Hematopoietic multipotent progenitor cell treated with erythropoietin and hydrocortisone succinate and interleukin-3 and kit ligand, for 4 days (in vitro differentiated cells): Measurements from ENCODE around the gene CDC42BPG.

ENCODE experiments used
- DNase-seq: peaks from one replicate; pipeline ENCODE4 v3.0.0-alpha.2; 2015

Gene CDC42BPG

DNA sequence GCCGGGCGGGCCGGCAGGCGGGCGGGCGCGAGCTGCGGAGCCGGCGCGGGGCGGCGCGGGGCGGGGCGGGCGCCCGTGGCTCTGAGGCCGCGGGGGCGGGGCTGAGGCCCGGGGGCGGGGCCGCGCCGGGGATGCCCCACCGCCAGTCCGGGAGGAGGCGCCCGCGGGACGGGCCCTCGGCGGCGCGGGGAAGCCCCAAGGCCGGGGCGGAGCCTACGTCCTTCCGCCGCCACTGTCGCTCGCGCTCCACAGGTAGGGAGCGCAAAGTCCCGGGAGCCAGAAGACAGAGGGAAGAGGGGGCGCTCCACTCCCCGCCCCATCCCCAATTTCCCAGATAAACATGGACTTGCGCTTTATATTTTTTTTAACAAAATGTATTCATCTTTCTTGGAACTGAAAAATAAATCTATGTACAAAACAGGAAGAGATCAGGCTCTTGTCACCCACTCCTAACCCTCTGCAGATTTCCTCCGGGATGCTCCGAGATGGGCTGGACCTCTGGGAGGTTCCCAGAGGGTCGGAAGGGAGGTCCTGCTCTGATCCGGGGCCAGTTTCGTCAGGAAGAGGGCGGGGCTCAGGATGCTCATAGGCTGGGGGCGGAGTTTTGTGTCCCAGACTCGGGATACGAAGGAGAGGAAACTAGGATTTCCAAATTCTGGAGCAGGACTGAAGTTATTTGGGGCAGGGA, 41.2 kb downstream of the CDC42BPG start, which contains the start of gene MAP4K2:
Gene MAP4K2, minus strand, starts transcription at position 57 of the 688 bp plus-strand sequence. CDS start 65 bp downstream, outside the sequence.
- DNase-seq: peak; percentile 93

DNA sequence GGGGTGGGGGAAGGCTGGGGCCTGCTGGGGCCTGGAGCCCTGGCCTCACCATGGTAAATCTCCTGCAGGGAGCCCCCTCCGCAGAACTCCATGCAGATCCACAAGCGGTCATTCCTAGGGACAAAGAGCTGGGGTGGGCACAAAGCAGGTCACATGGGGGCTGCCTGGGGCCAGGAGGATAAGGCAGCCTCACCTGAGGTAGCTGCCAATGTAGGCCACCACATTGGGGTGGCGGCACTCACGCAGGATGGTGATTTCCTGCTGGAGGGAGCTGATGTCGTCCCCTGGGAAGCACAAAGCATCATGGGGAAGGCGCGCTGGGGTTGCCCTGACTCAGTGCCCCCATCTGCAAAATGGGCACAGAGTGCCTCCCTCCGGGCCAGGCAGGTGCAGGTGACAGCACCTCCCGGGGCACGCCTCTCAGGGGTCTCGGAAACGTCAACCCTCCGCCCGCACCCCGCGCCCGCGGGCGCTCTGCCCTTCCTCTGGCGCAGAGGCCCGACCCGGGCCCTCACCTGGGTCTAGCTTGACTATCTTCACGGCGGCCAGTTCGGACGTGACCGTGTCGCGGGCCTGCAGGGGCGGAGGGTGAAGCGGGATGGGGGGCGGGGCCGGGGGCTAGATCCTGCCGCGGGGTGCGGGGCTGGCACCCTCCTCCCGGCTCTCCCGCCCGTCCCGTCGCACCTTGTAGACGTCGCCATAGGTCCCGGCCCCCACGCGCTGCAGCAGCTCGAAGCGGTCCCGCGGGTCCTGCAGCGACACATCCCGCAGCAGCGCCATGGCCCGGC, 41.9 kb downstream of the CDC42BPG start:
- DNase-seq: peak; percentile 29

DNA sequence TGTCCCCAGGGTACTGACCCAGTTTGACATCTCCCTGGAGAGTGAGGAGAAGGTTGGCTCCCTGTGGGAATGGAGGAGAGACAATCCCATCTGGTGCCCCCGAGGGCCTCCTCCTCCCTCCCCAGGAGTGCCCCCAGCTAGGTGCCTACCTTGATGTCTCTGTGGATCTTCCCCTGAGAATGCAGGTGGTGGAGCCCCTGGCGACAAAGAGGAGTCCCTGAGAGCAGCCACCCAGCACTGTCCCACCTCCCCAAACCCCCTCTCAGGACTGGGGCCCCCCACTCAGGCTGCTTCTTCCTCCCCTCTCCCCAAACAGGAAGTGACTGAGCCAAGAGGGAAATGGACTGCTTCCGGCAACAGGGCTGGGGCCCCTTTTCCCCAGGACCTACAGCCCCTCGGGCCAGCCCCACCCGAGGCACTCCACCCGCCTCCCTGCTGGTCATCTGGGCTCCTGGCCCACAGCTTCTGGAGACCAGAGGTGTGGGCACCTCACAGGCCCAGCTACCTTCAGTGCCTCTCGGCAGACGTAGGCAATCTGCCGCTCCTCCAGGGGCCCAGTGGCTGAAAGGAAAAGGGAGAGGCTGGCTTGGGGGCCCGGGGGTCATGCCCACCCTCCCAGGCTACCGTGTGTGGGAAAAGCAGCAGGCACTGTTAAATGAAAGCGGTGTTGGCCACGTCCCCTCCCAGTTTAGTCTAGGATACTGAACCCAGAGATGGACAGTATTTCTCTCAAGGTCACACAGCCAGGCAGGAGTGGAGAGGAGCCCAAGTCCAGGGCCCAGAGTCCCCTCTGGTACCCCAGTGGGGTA, 42.7 kb downstream of the CDC42BPG start:
- DNase-seq: peak; percentile 44

DNA sequence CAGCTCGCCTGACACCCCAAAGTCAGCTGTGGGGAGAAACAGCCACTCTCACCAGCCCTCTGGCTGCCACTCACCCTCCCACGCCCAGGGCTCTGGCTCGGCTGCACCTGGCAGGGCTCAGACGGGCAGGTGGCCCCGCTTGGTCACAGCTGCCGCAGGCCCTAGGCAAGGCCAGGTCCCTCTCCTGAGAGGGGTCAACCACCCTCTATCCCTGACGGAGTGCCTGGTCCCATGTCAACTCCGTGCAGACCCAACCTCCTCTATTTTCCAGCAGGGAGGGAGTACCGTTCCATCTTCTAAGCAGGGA, 43.3 kb downstream of the CDC42BPG start:
- DNase-seq: no peak

DNA sequence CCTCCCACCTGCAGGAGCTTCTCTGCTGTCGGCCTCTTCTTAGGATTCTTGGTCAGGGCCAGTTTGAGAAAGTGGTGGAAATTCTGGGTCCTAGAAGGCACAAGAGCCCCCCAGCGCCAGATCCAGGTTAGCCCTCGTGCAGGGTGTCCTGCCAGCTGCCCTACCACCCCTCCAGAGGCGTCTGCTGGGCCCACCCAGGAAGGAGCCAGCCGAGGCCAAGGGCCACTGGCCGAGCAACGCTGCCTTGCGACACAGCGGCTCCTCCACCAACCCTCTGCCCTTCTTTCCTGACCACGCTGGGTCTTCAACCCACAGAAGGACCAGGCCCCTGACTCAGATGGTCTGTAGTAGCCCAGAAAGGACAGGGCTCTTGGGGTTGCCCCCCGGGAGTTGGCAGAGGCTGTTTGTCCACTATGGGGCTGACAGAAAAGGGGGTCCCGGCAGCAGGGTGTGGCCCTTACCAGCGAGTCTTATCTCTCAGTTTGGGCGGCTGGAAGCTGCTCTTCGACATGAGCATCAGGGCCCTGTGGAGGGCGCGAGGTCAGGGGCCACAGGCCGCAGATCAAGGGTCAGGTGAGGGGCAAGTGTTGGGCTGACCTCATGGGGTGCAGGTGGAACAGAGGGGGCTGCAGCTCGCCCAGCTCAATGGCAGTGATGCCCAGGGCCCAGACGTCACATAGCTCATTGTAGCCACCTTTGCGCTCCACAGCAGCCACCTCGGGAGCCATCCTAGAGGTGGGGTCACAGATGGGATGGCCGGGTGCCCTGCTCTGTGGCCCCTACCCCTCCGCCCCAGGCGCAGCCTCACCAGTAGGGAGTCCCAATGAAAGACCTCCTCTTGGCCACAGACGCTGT, 43.9 kb downstream of the CDC42BPG start:
- no peak for DNase-seq

DNA sequence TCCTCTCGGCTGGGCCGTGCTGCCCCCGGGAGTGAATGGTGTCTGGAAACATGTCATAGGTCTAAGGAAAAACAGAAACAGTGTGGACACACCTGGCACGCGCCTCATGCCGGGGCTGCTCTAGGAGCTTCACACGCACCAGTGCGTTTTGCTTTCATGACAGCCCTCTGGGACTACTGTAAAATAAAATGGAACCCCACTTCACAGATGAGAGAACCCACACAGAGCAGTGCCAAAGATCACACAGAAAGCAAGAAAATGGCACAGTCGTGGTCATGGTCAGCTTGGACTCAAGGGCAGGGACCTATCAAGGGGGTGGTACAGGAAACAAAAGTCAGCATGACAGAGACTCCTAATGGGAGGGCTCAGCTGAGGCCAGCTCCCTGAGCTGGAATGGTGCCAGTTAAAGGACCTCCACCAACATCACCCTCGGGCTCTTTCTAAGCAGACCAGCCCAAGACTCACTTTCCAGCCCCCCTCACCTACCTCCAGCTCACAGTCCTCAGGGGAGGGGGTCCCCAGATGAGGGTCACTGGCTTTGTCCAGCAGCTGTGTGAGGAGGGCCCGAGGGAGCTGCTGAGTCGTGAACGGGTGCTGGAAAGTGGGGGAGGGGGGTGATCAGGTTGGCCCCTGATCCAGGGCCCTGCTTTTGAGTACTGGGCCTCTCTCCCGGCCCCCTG, 44.7 kb downstream of the CDC42BPG start:
- DNase-seq: peak; percentile 47

DNA sequence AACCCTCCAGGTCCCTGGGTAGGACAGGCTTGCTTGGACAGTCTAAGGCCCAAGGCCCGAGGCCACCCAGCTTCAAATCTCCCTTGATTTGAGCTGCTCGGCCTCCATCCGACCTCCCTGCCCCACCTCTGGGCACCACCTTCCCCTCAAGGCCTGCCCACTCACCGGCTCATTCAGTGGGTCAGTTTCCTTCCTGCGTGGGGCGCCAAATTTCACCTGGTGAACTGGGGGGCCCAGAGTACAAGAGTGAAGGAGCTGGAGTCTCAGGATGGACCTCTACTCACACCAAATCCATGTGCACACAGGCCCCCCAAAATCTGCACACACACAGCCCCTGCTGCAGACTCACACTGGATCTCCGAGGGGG, 45.2 kb downstream of the CDC42BPG start:
- DNase-seq: no peak

GRCh38 chr11:64796757-64797541, 47.5 kb downstream of the CDC42BPG start:
- no peak for DNase-seq

GRCh38 chr11:64796047-64796756, 48.3 kb downstream of the CDC42BPG start:
- DNase-seq: no peak

GRCh38 chr11:64794526-64794925, 49.9 kb downstream of the CDC42BPG start:
- DNase-seq: no peak

GRCh38 chr11:64793271-64794160, 50.9 kb downstream of the CDC42BPG start:
- no peak for DNase-seq

- DNase-seq: no peak
Observed at GRCh38 chr11:64792482-64792881, 52.0 kb downstream of the CDC42BPG start.

- no peak for DNase-seq
Observed at GRCh38 chr11:64791781-64792291, 52.6 kb downstream of the CDC42BPG start.

GRCh38 chr11:64790205-64791095, 54.0 kb downstream of the CDC42BPG start:
- DNase-seq: no peak

- DNase-seq: no peak
Observed at GRCh38 chr11:64789331-64790204, 54.9 kb downstream of the CDC42BPG start.

DNA sequence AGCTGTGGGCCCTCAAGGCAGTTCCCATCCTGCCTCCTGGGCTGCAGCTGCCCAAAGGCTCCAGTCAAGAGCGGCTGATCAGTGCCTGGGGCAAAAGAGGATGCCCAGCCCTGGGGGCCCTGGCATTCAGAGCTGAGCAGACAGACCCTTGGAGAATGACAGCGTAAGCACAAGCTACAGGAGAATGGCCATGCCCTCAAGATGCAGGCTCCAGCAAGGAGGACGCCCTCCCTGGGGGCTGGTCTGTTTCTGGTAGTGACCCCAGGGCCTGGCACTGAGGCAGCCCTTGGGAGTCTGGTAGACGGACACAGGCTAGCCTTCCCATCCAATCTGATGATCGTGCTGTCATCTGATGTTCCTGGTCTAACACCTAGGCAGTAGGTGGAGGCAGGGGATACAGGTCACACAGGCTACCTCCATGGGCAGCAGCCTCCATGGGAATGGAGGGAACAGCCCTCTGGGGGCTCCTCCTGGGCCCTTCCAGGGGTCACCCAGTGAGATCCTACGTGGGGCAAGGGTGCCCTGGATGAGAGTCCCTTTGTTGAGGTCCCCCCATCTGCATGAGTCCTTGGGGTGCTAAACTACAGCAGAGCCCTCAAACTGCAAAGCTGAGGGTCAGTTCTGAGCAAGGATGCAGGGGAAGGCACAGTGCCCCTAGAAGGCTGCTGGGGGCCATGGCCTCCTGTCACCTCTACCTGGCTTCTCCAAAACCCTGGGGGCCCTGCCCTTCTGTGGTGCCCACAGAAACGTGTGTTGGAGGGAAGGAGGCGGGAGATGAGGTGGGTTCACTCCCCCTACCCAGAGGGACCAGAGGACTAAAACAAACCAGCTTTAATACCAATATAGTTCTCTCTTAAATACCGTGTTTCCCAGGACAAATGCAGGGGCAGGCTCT, 55.9 kb downstream of the CDC42BPG start:
- no peak for DNase-seq
